ENCODE measurements around the gene POLE3. TPM values are rescaled to one million over a fixed set of nuclear protein-coding genes. Genes with fewer than 3 reads are reported as not detected.
A peak's percentile ranks its signal among the peaks of the same experiment; 100 is the strongest.

The POLE3 gene
- total and polyA plus RNA-seq, 9 of the 15 experiments (the other 6 are each of a cell fraction or from before 2014, with no cell fraction given): 52.6 to 179 (median 110) TPM

DNA sequence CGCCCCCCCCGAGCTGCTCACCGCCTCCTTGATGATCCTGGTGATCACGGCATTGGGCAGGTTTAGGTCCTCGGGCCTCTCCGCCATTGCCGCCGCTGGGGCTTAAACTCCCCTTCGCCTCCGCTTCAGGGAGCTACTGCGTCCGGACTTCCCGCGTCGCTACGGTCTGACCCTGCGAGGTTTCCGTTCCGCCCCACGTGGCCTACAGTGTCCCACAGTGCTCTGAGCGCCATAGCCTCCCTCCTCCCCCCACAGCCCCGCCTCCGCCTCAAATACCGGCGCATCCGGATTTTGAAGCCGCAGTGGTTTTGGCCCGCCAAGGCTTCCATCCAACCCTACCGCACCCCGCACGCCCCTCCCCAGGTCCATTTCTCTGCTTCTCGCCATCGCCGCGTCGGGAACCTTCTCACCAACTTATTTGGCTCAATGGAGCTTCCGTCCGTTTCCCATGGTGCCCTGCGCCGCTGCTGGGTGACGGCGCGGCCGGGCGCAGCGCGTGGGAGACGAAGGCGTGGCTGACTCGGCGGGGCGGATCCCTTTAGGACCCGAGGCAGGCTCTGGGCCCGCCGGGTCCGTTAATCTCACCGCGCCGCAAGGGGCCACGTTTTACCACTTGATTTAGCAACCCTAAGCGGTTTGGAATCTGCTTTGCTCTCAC lies at the start of gene POLE3, which contains the start of gene C9orf43 (continued):
- TF ChIP-seq, protein P1, sequence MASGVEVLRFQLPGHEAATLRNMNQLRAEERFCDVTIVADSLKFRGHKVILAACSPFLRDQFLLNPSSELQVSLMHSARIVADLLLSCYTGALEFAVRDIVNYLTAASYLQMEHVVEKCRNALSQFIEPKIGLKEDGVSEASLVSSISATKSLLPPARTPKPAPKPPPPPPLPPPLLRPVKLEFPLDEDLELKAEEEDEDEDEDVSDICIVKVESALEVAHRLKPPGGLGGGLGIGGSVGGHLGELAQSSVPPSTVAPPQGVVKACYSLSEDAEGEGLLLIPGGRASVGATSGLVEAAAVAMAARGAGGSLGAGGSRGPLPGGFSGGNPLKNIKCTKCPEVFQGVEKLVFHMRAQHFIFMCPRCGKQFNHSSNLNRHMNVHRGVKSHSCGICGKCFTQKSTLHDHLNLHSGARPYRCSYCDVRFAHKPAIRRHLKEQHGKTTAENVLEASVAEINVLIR (CRISPR knock-in tag; IDR thresholded peaks at IDR 0.05): 0 out of 2 replicates have a peak, but pooled peaks have one; percentile 34
- TF ChIP-seq HIVEP1 (CRISPR knock-in tag; IDR thresholded peaks at IDR 0.05): no peak
- TF ChIP-seq SAP30 (IDR thresholded peaks at IDR 0.05; ENCODE audit: borderline replicate concordance, insufficient read depth, low read depth, low read length, poor library complexity, severe bottlenecking): peak; percentile 82
- no peak for TF ChIP-seq SNAPC5 (CRISPR knock-in tag; IDR thresholded peaks at IDR 0.05)
- TF ChIP-seq ZFPM2 (CRISPR knock-in tag; IDR thresholded peaks at IDR 0.05): no peak
- TF ChIP-seq ZNF12 (CRISPR knock-in tag; IDR thresholded peaks at IDR 0.05): 0 out of 2 replicates have a peak, but pooled peaks have one; percentile 64
- TF ChIP-seq, protein P2, sequence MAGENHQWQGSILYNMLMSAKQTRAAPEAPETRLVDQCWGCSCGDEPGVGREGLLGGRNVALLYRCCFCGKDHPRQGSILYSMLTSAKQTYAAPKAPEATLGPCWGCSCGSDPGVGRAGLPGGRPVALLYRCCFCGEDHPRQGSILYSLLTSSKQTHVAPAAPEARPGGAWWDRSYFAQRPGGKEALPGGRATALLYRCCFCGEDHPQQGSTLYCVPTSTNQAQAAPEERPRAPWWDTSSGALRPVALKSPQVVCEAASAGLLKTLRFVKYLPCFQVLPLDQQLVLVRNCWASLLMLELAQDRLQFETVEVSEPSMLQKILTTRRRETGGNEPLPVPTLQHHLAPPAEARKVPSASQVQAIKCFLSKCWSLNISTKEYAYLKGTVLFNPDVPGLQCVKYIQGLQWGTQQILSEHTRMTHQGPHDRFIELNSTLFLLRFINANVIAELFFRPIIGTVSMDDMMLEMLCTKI (IDR thresholded peaks at IDR 0.05; ENCODE audit: partially characterized antibody): no peak
- no peak for TF ChIP-seq SPI1 (IDR thresholded peaks at IDR 0.05; ENCODE audit: borderline replicate concordance, low read depth, low read length)
- TF ChIP-seq, protein P3, sequence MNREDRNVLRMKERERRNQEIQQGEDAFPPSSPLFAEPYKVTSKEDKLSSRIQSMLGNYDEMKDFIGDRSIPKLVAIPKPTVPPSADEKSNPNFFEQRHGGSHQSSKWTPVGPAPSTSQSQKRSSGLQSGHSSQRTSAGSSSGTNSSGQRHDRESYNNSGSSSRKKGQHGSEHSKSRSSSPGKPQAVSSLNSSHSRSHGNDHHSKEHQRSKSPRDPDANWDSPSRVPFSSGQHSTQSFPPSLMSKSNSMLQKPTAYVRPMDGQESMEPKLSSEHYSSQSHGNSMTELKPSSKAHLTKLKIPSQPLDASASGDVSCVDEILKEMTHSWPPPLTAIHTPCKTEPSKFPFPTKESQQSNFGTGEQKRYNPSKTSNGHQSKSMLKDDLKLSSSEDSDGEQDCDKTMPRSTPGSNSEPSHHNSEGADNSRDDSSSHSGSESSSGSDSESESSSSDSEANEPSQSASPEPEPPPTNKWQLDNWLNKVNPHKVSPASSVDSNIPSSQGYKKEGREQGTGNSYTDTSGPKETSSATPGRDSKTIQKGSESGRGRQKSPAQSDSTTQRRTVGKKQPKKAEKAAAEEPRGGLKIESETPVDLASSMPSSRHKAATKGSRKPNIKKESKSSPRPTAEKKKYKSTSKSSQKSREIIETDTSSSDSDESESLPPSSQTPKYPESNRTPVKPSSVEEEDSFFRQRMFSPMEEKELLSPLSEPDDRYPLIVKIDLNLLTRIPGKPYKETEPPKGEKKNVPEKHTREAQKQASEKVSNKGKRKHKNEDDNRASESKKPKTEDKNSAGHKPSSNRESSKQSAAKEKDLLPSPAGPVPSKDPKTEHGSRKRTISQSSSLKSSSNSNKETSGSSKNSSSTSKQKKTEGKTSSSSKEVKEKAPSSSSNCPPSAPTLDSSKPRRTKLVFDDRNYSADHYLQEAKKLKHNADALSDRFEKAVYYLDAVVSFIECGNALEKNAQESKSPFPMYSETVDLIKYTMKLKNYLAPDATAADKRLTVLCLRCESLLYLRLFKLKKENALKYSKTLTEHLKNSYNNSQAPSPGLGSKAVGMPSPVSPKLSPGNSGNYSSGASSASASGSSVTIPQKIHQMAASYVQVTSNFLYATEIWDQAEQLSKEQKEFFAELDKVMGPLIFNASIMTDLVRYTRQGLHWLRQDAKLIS (CRISPR knock-in tag; IDR thresholded peaks at IDR 0.05): peak; percentile 25
- peak; percentile 40; the same call in 1 of the 2 replicates for TF ChIP-seq ETS1 (conservative IDR thresholded peaks at IDR 0.05; ENCODE audit: control insufficient read depth, low read depth, low read length)
- no peak; the same call in 1 of the 2 replicates for TF ChIP-seq ZNF232 (CRISPR knock-in tag; IDR thresholded peaks at IDR 0.05)
- TF ChIP-seq ZEB2 (IDR thresholded peaks at IDR 0.05): no peak
- TF ChIP-seq KAT8 (IDR thresholded peaks at IDR 0.05; ENCODE audit: low read depth): no peak
- TF ChIP-seq, protein P4, sequence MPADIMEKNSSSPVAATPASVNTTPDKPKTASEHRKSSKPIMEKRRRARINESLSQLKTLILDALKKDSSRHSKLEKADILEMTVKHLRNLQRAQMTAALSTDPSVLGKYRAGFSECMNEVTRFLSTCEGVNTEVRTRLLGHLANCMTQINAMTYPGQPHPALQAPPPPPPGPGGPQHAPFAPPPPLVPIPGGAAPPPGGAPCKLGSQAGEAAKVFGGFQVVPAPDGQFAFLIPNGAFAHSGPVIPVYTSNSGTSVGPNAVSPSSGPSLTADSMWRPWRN (IDR thresholded peaks at IDR 0.05; ENCODE audit: low read depth): no peak
- no peak for TF ChIP-seq RBM17 (IDR thresholded peaks at IDR 0.05; ENCODE audit: borderline replicate concordance, low read depth, low read length)
